GM11168 (cell line): ENCODE measurements around the gene LFNG.
"Not testable (repeated sequence)": the region's sequence is repeated elsewhere in the genome, so short reads cannot be mapped to it uniquely, and the experiment has no call there.

Source experiments
- in situ Hi-C: fragments of 300-500 bp; cut with MboI; formaldehyde crosslinking; loops from one replicate; pipeline ENCODE4 v1.12.0; 2022; ENCODE audit warnings: low sequenced_read_pairs; ENCODE audit not compliant: unreplicated experiment

The LFNG gene

DNA sequence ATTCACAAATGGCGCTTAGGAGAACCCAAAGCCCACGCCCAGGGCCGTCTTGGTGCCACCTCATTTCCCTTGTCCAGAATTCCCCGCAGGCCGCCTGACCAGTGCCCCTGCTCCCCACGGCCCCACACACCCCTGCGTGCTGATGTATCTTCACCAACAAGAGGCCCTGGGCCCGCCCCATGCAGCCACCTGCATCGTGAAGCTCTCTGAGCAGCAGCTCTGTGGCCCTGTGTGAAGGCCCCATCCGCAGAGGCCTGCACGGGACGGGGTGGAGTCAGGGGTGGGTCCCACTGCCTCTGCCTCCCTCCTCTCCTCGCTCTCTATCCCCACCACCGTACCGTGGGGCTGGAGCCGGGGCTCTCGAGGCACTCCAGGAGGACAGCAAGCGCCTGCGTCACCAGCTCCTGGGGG lies 21.1 kb downstream of the LFNG start:
- in situ Hi-C loops = no loop called here

- in situ Hi-C loops = no loop called here
Measured at GRCh38 chr7:2541291-2542010, 21.9 kb downstream of the LFNG start.

DNA sequence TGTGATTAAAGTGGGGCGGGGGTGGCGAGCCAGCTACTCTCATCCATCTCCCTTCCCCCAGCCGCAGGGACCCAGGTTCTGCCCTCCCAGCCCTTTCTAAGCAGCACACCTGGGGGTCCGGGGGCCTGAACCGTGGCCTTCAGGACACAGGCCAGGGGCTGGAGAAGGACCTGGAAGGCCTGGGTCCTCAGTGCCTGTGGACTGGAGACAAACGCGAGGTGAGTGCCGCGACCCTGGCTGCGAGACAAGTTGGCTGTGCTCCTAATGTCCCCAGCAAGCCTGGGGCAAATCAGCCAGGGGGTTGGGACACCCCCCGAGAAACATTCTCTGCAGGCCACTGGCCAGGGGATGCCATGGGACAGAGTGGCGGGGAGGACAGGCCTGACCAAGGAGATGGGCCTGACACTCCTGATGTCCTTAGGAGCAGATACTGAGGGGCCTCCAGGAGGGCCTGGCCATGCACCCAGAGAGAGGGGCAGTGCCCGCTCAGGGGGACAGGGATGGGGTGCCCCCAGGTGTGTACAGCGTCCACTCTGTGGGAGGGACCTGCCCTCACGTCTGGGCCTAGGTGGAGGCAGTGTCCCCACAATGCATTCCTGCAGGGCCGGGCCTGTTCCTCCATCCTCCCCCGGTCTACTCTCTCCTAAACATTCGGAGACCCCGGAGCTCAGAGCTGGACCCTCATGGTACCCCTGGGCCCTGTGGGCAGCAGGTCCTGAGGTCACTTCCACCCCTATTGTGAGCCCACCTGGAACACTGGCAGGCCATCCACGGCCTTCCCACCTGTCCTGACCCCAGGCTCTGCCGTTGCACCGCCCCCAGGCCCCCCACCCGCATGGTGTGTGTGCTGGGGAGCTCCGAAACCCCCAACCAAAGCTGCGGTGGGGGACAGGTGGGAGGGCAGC lies 22.7 kb downstream of the LFNG start:
- in situ Hi-C loops = no loop called here

DNA sequence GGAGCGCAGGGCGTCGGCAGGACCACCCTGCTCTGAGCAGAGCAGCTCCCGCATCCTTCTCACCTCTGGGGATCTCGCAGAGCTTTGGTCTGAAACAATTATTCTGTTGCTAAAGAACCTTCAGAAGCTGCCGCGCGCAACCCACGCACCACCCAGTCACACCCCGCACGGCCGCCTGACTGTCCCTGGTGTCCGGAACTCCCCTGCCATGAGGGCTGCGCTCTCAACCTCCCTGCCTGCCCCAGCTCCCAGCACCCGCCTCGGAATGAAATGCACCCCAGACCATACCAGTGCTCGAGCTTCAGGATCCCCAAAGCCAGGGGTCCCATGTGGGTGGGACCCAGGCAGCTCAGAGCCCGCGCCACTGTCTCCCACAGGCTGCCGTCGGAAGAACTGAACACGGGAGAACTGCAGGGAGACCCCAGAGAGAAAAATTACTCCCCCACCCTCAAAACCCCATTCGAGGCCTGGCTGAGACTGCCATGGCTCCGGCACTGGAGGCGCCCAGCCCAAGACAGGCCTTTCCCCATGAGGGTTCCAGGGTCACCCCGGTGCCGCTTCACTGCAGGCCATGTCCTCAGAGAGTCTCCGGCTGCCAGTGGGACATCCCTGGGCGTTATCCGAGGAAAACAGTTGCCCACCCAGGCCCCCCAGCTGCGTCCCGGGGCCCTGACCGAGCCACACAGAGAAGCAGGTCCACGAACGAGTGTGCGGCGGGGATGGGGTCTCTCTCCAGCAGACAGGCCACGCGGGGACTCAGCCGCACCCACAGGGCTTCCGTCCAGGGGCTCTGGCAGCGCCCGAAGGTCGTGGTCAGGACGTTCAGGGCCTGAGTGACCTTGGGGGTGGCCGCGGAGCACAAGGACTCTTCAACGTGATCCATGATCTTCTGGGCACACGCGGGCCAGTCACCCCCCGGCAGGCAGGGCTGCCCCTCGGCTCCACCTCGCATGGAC lies 23.6 kb downstream of the LFNG start:
- in situ Hi-C loops = no loop called here

DNA sequence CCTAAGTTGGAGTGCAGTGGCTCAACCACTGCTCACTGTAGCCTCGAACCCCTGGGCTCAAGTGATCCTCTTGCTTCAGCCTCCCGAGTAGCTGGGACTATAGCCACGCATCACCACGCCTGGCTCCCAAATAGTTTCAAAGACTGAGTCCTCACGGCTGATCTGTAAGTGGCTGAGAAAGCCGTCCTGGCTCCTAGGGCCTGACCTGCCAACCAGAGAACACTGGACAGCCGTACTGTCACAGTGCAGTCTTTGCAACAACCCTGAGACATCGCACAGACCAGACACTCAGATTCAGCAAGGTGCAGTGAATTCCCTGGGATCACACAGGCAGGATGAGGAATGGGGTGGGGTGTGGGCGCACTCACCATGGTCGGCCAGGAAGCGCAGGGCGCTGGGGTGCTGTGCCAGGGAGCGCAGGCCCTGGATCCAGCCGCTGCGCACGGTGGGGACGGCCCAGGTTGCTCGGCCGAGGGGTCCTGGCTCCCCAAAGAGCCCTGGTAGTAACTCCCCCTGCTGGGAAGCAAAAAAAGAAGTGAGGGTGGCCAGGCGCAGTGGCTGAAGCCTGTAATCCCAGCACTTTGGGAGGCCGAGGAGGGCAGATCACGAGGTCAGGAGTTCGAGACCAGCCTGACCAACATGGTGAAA lies 25.1 kb downstream of the LFNG start:
- in situ Hi-C loops = no loop called here

- in situ Hi-C loops = no loop called here
Measured at GRCh38 chr7:2545746-2546425, 26.3 kb downstream of the LFNG start.

GRCh38 chr7:2546776-2547586 lies 27.4 kb downstream of the LFNG start:
- in situ Hi-C loops = no loop called here

GRCh38 chr7:2551418-2551817 lies 31.8 kb downstream of the LFNG start:
- in situ Hi-C loops = no loop called here

DNA sequence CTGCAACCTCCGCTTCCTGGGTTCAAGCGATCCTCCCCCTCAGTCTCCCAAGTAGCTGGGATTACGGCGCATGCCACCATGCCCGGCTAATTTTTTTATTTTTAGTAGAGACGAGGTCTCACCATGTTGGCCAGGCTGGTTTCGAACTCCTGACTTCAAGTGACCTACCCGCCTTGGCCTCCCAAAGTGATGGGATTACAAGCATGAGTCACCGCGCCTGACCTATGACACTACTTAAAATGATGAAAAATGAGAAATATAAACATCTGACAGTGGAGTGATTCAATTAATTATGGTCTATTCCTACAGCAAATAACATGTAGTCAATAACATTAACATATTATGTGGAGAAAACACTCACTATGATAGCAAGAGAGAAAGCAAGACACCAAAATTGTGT lies 33.5 kb downstream of the LFNG start:
- in situ Hi-C loops = no loop called here

GRCh38 chr7:2553831-2554581 lies 34.4 kb downstream of the LFNG start:
- in situ Hi-C loops = no loop called here

GRCh38 chr7:2554661-2555111 lies 35.1 kb downstream of the LFNG start:
- in situ Hi-C loops = no loop called here

GRCh38 chr7:2555121-2556052 lies 35.8 kb downstream of the LFNG start, which contains the start of gene BRAT1:
Gene BRAT1, minus strand, starts transcription at chr7:2555524. Its CDS starts 1,093 bp downstream, at chr7:2554431.
- in situ Hi-C loops = no loop called here

DNA sequence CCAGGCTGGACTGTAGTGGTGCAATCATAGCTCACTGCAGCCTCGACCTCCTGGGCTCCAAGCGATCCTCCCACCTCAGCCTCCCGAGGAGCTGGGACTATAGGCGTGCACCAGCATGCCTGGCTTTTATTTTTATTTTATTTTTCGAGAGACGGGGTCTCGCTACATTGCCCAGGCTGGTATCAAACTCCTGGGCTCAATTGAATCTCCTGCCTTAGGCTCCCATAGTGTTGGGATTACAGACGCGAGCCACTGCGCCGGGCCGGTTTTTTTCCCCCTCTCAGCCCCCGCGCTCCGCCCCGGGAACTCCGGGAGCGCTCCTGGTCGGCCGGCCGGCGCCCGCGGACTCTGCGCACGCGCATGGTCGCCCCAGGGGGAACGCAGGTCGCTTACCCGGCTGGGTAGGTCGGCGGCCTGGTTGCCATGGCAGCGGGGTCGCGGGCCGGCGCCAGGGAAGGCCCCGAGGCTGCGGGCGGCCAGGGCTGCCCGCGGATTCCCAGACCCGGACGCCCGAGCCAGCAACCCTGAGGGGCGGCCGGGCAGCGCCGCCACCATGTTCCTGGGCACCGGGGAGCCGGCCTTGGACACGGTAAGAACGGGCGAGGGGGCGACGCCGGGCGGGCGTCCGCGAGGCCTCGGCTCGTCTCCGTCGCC lies 39.2 kb downstream of the LFNG start, which contains the start of gene IQCE:
IQCE (plus strand) TSS at position 351 of the 654 bp plus-strand sequence; CDS start at position 554, 203 bp downstream.
- in situ Hi-C loops = no loop called here

- in situ Hi-C loops = no loop called here
Measured at GRCh38 chr7:2559283-2559950, 39.8 kb downstream of the LFNG start.

DNA sequence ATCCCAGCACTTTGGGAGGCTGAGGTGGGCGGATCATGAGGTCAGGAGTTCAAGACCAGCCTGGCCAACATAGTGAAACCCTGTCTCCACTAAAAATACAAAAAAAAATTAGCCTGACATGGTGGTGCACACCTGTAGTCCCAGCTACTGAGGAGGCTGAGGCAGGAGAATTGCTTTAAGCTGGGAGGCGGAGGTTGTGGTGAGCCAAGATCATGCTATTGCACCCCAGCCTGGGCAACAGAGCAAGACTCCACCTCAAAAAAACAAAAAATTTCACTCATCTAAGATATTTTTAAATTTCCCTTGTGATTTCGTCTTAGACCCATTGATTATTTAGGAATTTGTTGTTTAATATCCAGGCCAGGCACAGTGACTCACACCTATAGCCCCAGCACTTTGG lies 44.4 kb downstream of the LFNG start:
- in situ Hi-C loops = not testable (repeated sequence)
